Measurements from ENCODE around the gene HOXC6. TPM values are rescaled to one million over a fixed set of nuclear protein-coding genes. Genes with fewer than 3 reads are reported as not detected.

The HOXC6 gene
- total and polyA plus RNA-seq, 2 of the 8 experiments (the other 6 are each of a cell fraction or from before 2014, with no cell fraction given) = not detected

- no peak for TF ChIP-seq FOSL1 (IDR thresholded peaks at IDR 0.05; ENCODE audit: insufficient read depth, low read depth, low read length)
- TF ChIP-seq BACH1 (IDR thresholded peaks at IDR 0.05; ENCODE audit: low read length) = no peak
- TF ChIP-seq KDM5A (IDR thresholded peaks at IDR 0.05; ENCODE audit: low read length) = no peak
Observed at GRCh38 chr12:54047964-54048303, 19.7 kb downstream of the HOXC6 start (continued).

Data from H1 (cell line).